ENCODE results near the gene SESN1.

SESN1 gene

DNA sequence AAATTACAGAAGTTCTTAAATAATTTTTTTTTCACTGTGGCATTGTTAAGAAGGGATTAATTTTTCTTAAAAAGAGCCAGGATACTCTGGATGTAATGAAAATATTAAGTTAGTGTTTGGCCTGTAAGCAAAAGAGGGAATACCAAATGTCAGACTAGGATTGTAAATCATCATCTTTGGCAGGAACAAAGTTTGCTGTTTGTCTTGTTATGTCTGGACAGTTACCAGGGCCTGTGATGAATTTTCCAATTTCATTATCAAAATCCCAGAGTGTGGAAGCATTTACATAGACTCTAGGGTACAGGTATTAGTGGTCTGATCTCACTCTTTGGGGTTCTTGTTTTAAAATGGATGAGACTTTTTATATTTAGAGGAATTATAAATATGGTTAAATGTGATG, 26.8 kb upstream of the SESN1 start:
- TF ChIP-seq, protein P1, sequence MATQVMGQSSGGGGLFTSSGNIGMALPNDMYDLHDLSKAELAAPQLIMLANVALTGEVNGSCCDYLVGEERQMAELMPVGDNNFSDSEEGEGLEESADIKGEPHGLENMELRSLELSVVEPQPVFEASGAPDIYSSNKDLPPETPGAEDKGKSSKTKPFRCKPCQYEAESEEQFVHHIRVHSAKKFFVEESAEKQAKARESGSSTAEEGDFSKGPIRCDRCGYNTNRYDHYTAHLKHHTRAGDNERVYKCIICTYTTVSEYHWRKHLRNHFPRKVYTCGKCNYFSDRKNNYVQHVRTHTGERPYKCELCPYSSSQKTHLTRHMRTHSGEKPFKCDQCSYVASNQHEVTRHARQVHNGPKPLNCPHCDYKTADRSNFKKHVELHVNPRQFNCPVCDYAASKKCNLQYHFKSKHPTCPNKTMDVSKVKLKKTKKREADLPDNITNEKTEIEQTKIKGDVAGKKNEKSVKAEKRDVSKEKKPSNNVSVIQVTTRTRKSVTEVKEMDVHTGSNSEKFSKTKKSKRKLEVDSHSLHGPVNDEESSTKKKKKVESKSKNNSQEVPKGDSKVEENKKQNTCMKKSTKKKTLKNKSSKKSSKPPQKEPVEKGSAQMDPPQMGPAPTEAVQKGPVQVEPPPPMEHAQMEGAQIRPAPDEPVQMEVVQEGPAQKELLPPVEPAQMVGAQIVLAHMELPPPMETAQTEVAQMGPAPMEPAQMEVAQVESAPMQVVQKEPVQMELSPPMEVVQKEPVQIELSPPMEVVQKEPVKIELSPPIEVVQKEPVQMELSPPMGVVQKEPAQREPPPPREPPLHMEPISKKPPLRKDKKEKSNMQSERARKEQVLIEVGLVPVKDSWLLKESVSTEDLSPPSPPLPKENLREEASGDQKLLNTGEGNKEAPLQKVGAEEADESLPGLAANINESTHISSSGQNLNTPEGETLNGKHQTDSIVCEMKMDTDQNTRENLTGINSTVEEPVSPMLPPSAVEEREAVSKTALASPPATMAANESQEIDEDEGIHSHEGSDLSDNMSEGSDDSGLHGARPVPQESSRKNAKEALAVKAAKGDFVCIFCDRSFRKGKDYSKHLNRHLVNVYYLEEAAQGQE (IDR thresholded peaks at IDR 0.05; ENCODE audit: insufficient replicate concordance, low read depth): no peak
- TF ChIP-seq, protein P2, sequence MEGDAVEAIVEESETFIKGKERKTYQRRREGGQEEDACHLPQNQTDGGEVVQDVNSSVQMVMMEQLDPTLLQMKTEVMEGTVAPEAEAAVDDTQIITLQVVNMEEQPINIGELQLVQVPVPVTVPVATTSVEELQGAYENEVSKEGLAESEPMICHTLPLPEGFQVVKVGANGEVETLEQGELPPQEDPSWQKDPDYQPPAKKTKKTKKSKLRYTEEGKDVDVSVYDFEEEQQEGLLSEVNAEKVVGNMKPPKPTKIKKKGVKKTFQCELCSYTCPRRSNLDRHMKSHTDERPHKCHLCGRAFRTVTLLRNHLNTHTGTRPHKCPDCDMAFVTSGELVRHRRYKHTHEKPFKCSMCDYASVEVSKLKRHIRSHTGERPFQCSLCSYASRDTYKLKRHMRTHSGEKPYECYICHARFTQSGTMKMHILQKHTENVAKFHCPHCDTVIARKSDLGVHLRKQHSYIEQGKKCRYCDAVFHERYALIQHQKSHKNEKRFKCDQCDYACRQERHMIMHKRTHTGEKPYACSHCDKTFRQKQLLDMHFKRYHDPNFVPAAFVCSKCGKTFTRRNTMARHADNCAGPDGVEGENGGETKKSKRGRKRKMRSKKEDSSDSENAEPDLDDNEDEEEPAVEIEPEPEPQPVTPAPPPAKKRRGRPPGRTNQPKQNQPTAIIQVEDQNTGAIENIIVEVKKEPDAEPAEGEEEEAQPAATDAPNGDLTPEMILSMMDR (IDR thresholded peaks at IDR 0.05; ENCODE audit: insufficient read depth, low read length): no peak
- no peak for TF ChIP-seq POLR2AphosphoS5 (IDR thresholded peaks at IDR 0.05; ENCODE audit: low read depth)
- no peak for TF ChIP-seq SPI1 (IDR thresholded peaks at IDR 0.05; ENCODE audit: borderline replicate concordance, low read depth)
- H3K4me3 ChIP-seq (replicated peaks; ENCODE audit: insufficient read depth, low read length): no peak overlapping the region
- peak overlapping the region; percentile 35 for H3K27ac ChIP-seq (replicated peaks)
- DNase-seq (ENCODE audit: low read depth in 1 of 2, low spot score in 1 of 2): no peak
- no peaks in the 10 kb centered on the region for H3K27me3 ChIP-seq (ENCODE audit: insufficient read depth, poor library complexity, severe bottlenecking)

DNA sequence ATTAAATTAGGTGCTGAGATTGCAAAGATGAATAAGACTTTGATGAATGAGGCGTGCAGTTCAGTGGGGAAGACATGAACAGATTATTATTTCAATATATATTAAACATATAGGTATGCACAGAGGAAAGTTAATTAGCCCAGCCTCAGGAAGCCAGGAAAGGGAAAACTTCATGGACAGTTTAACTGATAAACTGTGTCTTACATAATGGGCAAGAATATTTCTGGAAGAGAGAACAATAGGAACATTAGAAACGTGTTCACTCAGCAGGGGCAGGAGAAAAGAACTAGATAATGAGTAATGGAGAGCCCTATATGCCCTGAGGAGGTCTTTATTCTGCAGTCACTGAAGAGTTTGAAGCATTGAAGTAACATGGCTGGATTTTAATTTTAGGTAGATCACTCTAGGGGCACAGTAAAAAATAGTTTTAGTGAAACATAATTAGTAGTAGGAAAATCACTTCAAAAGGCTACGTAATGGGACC, 24.3 kb upstream of the SESN1 start:
- H3K27ac ChIP-seq (replicated peaks): no peak overlapping the region
- DNase-seq (ENCODE audit: low read depth in 1 of 2, low spot score in 1 of 2): no peak
- H3K4me3 ChIP-seq (replicated peaks; ENCODE audit: insufficient read depth, low read length): no peak overlapping the region
- TF ChIP-seq SPI1 (IDR thresholded peaks at IDR 0.05; ENCODE audit: borderline replicate concordance, low read depth) (no peak), GABPA (IDR thresholded peaks at IDR 0.05; ENCODE audit: low read depth) (no peak), POLR2AphosphoS5 (IDR thresholded peaks at IDR 0.05; ENCODE audit: low read depth) (no peak)
- TF ChIP-seq, protein P2 (IDR thresholded peaks at IDR 0.05; ENCODE audit: insufficient read depth, low read length): no peak
- TF ChIP-seq, protein P1 (IDR thresholded peaks at IDR 0.05; ENCODE audit: insufficient replicate concordance, low read depth): no peak
- H3K27me3 ChIP-seq (ENCODE audit: insufficient read depth, poor library complexity, severe bottlenecking): no peaks in the 10 kb centered on the region

DNA sequence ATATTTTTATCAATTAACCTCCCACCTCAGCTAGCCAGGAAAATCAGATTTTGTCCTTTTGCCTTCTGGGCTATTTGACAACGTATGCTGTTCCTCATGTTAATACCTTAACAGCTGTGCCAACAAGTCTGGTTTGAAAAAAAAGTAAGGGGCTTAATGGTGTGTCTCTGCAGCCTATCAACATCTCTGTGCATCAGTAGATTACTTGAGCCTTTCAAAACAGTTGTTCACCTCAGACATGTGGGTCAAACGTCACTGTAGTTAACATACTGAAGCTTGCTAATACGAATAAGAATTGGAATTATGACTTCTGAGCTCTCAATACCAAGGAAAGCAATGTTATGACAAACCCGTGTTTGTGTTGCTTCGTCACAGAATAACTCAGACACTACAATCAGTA, 23.7 kb upstream of the SESN1 start:
- TF ChIP-seq, protein P1 (IDR thresholded peaks at IDR 0.05; ENCODE audit: insufficient replicate concordance, low read depth): no peak
- TF ChIP-seq GABPA (IDR thresholded peaks at IDR 0.05; ENCODE audit: low read depth) (no peak), POLR2AphosphoS5 (IDR thresholded peaks at IDR 0.05; ENCODE audit: low read depth) (no peak), SPI1 (IDR thresholded peaks at IDR 0.05; ENCODE audit: borderline replicate concordance, low read depth) (no peak)
- TF ChIP-seq, protein P2 (IDR thresholded peaks at IDR 0.05; ENCODE audit: insufficient read depth, low read length): no peak
- Histone ChIP-seq H3K27me3 (ENCODE audit: insufficient read depth, poor library complexity, severe bottlenecking) (no peaks in the 10 kb centered on the region), H3K27ac (replicated peaks) (no peak overlapping the region), H3K4me3 (replicated peaks; ENCODE audit: insufficient read depth, low read length) (no peak overlapping the region)
- no peak for DNase-seq (ENCODE audit: low read depth in 1 of 2, low spot score in 1 of 2)

Data from HL-60 (cell line).